ENCODE data around the gene RINT1. TPM values are rescaled to one million over a fixed set of nuclear protein-coding genes. Genes with fewer than 3 reads are reported as not detected.

RINT1 gene
- total and polyA plus RNA-seq, 2 of the 13 experiments (the other 11 are each of a cell fraction or from before 2014, with no cell fraction given): 14.7 to 19.3 TPM

GRCh38 chr7:105521717-105522463, 10.1 kb upstream of the RINT1 start, which contains the start of gene PUS7 (continued):
- TF ChIP-seq ZNF260 (CRISPR knock-in tag; IDR thresholded peaks at IDR 0.05; ENCODE audit: borderline replicate concordance, low read depth) (no peak), ZNF136 (CRISPR knock-in tag; IDR thresholded peaks at IDR 0.05; ENCODE audit: low read depth) (no peak), SIN3A (IDR thresholded peaks at IDR 0.05; ENCODE audit: borderline replicate concordance, low read depth, low read length) (peak; percentile 80; the same call in 1 of the 2 replicates), ZNF10 (CRISPR knock-in tag; IDR thresholded peaks at IDR 0.05; ENCODE audit: borderline replicate concordance, low read depth) (no peak), ZNF670 (CRISPR knock-in tag; IDR thresholded peaks at IDR 0.05; ENCODE audit: borderline replicate concordance) (no peak), POLR2G (IDR thresholded peaks at IDR 0.05; ENCODE audit: low read depth, low read length) (peak; percentile 88), TP53 (CRISPR knock-in tag; conservative IDR thresholded peaks at IDR 0.05) (peak; percentile 71; the same call in 1 of the 2 replicates), ZNF770 (CRISPR knock-in tag; IDR thresholded peaks at IDR 0.05) (peak; percentile 68), TOE1 (CRISPR knock-in tag; IDR thresholded peaks at IDR 0.05) (no peak), ZNF720 (CRISPR knock-in tag; IDR thresholded peaks at IDR 0.05) (no peak), ZNF567 (CRISPR knock-in tag; IDR thresholded peaks at IDR 0.05; ENCODE audit: borderline replicate concordance) (peak; percentile 37; the same call in 1 of the 2 replicates), BHLHE40 (IDR thresholded peaks at IDR 0.05; ENCODE audit: low read length) (peak; percentile 89), ZNF225 (CRISPR knock-in tag; IDR thresholded peaks at IDR 0.05) (0 out of 2 replicates have a peak, but pooled peaks have one; percentile 48), SOX13 (IDR thresholded peaks at IDR 0.05) (no peak), SOX13 (CRISPR knock-in tag; conservative IDR thresholded peaks at IDR 0.05 in 1 of 2, IDR thresholded peaks at IDR 0.05 in 1 of 2) (no peak; a peak in 1 of 4 replicates), ZIK1 (CRISPR knock-in tag; IDR thresholded peaks at IDR 0.05; ENCODE audit: borderline replicate concordance, low read depth) (no peak; the same call in 1 of the 2 replicates), NFYB (CRISPR knock-in tag; IDR thresholded peaks at IDR 0.05) (no peak), FOXA3 (CRISPR knock-in tag; IDR thresholded peaks at IDR 0.05) (peak; percentile 18; the same call in 1 of the 2 replicates), ZNF460 (CRISPR knock-in tag; IDR thresholded peaks at IDR 0.05; ENCODE audit: borderline replicate concordance) (no peak), ZNF616 (CRISPR knock-in tag; IDR thresholded peaks at IDR 0.05; ENCODE audit: low read depth) (peak; percentile 25; the same call in 1 of the 2 replicates), MTA3 (CRISPR knock-in tag; IDR thresholded peaks at IDR 0.05) (no peak), ZNF234 (CRISPR knock-in tag; conservative IDR thresholded peaks at IDR 0.05) (no peak), IRF9 (CRISPR knock-in tag; IDR thresholded peaks at IDR 0.05; ENCODE audit: borderline replicate concordance) (peak; percentile 72; the same call in 1 of the 2 replicates), ATF7-NPFF (CRISPR knock-in tag; IDR thresholded peaks at IDR 0.05; ENCODE audit: low read depth) (peak; percentile 81), ZNF3 (CRISPR knock-in tag; IDR thresholded peaks at IDR 0.05) (no peak)
- TF ChIP-seq, protein P1, sequence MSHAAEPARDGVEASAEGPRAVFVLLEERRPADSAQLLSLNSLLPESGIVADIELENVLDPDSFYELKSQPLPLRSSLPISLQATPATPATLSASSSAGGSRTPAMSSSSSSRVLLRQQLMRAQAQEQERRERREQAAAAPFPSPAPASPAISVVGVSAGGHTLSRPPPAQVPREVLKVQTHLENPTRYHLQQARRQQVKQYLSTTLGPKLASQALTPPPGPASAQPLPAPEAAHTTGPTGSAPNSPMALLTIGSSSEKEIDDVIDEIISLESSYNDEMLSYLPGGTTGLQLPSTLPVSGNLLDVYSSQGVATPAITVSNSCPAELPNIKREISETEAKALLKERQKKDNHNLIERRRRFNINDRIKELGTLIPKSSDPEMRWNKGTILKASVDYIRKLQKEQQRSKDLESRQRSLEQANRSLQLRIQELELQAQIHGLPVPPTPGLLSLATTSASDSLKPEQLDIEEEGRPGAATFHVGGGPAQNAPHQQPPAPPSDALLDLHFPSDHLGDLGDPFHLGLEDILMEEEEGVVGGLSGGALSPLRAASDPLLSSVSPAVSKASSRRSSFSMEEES (CRISPR knock-in tag; IDR thresholded peaks at IDR 0.05): no peak
